Stimulated activated effector memory CD8-positive, alpha-beta T cell treated with anti-CD3 and anti-CD28 coated beads, Interleukin-12 subunit alpha, Interleukin-12 subunit beta, amount 100 ng/mL, for 72 hours (primary cell): ENCODE measurements around the gene PSKH1.

Source experiments
- ATAC-seq: fragments of 150-1000 bp; cut with Tn5 transposase; 2 replicates; pipeline ENCODE4 v1.10.0; 2021
- DNase-seq, 2 donors: peaks; one replicate each; pipeline ENCODE4 v3.0.0; 2021 to 2022; ENCODE audit warnings: low spot score in 2 of 2
- H3K27ac Mint-ChIP-seq: one replicate; pipeline ENCODE4 v1.8.0; 2022; ENCODE audit warnings: mild to moderate bottlenecking, mixed read lengths
- H3K36me3 Mint-ChIP-seq: one replicate; pipeline ENCODE4 v1.8.0; 2022; ENCODE audit warnings: mild to moderate bottlenecking, mixed read lengths
- H3K4me1 Mint-ChIP-seq: one replicate; pipeline ENCODE4 v1.8.0; 2022; ENCODE audit warnings: mixed read lengths
- H3K4me3 Mint-ChIP-seq: one replicate; pipeline ENCODE4 v1.8.0; 2022; ENCODE audit warnings: mild to moderate bottlenecking, mixed read lengths
- H3K9me3 Mint-ChIP-seq: one replicate; pipeline ENCODE4 v1.8.0; 2022; ENCODE audit warnings: mixed read lengths

PSKH1 gene

GRCh38 chr16:67975321-67976105 lies 82.5 kb downstream of the PSKH1 start:
- ATAC-seq (no peak), DNase-seq (no peak)
- no peak overlapping the region for H3K4me3 Mint-ChIP-seq
- H3K9me3 Mint-ChIP-seq, result no peaks in the 10 kb centered on the region
- H3K4me1 Mint-ChIP-seq, result peaks cover 7% of the 10 kb centered on the region
- H3K27ac Mint-ChIP-seq, result peak overlapping the region; percentile 48
- no peaks in the 10 kb centered on the region for H3K36me3 Mint-ChIP-seq

- Mint-ChIP-seq H3K9me3 (no peaks in the 10 kb centered on the region), H3K4me1 (peaks cover 7% of the 10 kb centered on the region), H3K36me3 (no peaks in the 10 kb centered on the region), H3K27ac (peak overlapping the region; percentile 48), H3K4me3 (no peak overlapping the region)
- DNase-seq (no peak), ATAC-seq (no peak)
These were observed 83.2 kb downstream of the PSKH1 start for GRCh38 chr16:67976205-67976604.

- Mint-ChIP-seq H3K27ac (no peak overlapping the region), H3K9me3 (no peaks in the 10 kb centered on the region), H3K4me1 (peaks cover 7% of the 10 kb centered on the region), H3K4me3 (no peak overlapping the region), H3K36me3 (no peaks in the 10 kb centered on the region)
- peak; percentile 12 for ATAC-seq
- DNase-seq, result no peak
These were observed 84.0 kb downstream of the PSKH1 start for GRCh38 chr16:67977005-67977404.

GRCh38 chr16:67977469-67978227 lies 84.6 kb downstream of the PSKH1 start:
- ATAC-seq (no peak), DNase-seq (no peak)
- H3K9me3 Mint-ChIP-seq, result no peaks in the 10 kb centered on the region
- peaks cover 7% of the 10 kb centered on the region for H3K4me1 Mint-ChIP-seq
- no peak overlapping the region for H3K27ac Mint-ChIP-seq
- H3K4me3 Mint-ChIP-seq, result no peak overlapping the region
- H3K36me3 Mint-ChIP-seq, result no peaks in the 10 kb centered on the region
